ENCODE results near the gene KDM3A. TPM values are rescaled to one million over a fixed set of nuclear protein-coding genes. Genes with fewer than 3 reads are reported as not detected.

KDM3A gene
- total RNA-seq, 1 experiment from 2014 or later = 34.2 TPM

GRCh38 chr2:86440631-86441391, at the start of gene KDM3A (continued):
- TF ChIP-seq ATF2 (CRISPR knock-in tag; IDR thresholded peaks at IDR 0.05; ENCODE audit: borderline replicate concordance, low read depth) (peak; percentile 75; the same call in 1 of the 2 replicates), NFATC4 (CRISPR knock-in tag; IDR thresholded peaks at IDR 0.05) (no peak), ZMAT4 (CRISPR knock-in tag; IDR thresholded peaks at IDR 0.05) (no peak), MYBL2 (CRISPR knock-in tag; IDR thresholded peaks at IDR 0.05) (peak; percentile 98), NFE2L1 (CRISPR knock-in tag; IDR thresholded peaks at IDR 0.05) (peak; percentile 99), ZSCAN18 (CRISPR knock-in tag; IDR thresholded peaks at IDR 0.05) (no peak), ZBTB43 (CRISPR knock-in tag; IDR thresholded peaks at IDR 0.05) (peak; percentile 97), SOX15 (CRISPR knock-in tag; IDR thresholded peaks at IDR 0.05) (no peak), NR2C2 (CRISPR knock-in tag; IDR thresholded peaks at IDR 0.05) (peak; percentile 82), EMX1 (CRISPR knock-in tag; IDR thresholded peaks at IDR 0.05) (no peak), SMAD4 (CRISPR knock-in tag; IDR thresholded peaks at IDR 0.05) (peak; percentile 69; the same call in 1 of the 2 replicates), PRDM15 (CRISPR knock-in tag; IDR thresholded peaks at IDR 0.05) (peak; percentile 69), NR3C1 (CRISPR knock-in tag; conservative IDR thresholded peaks at IDR 0.05; ENCODE audit: low read depth) (peak; percentile 85; the same call in 1 of the 2 replicates), SP1 (CRISPR knock-in tag; conservative IDR thresholded peaks at IDR 0.05) (peak; percentile 70), CREM (CRISPR knock-in tag; IDR thresholded peaks at IDR 0.05) (peak; percentile 91), GRHL2 (CRISPR knock-in tag; IDR thresholded peaks at IDR 0.05; ENCODE audit: insufficient replicate concordance, severe bottlenecking) (no peak), ZNF281 (CRISPR knock-in tag; IDR thresholded peaks at IDR 0.05) (peak; percentile 99), JAZF1 (CRISPR knock-in tag; IDR thresholded peaks at IDR 0.05) (no peak), ATF3 (CRISPR knock-in tag; conservative IDR thresholded peaks at IDR 0.05) (peak; percentile 77; the same call in 1 of the 2 replicates), CREB1 (CRISPR knock-in tag; IDR thresholded peaks at IDR 0.05) (peak; percentile 99), USF2 (CRISPR knock-in tag; IDR thresholded peaks at IDR 0.05) (peak; percentile 83), NFYB (CRISPR knock-in tag; conservative IDR thresholded peaks at IDR 0.05; ENCODE audit: low read depth) (peak; percentile 74), ZNF317 (CRISPR knock-in tag; IDR thresholded peaks at IDR 0.05; ENCODE audit: borderline replicate concordance, low read depth) (peak; percentile 78), ZNF396 (CRISPR knock-in tag; IDR thresholded peaks at IDR 0.05; ENCODE audit: borderline replicate concordance) (no peak), ZNF416 (CRISPR knock-in tag; IDR thresholded peaks at IDR 0.05) (no peak), ZNF671 (CRISPR knock-in tag; IDR thresholded peaks at IDR 0.05) (no peak), CBFB (CRISPR knock-in tag; IDR thresholded peaks at IDR 0.05; ENCODE audit: low read depth) (peak; percentile 89; the same call in 1 of the 2 replicates), TEAD4 (CRISPR knock-in tag; IDR thresholded peaks at IDR 0.05) (peak; percentile 88)

Data from WTC11 (cell line).